Heart left ventricle (tissue), 13 donors: ENCODE results near the gene HEMGN.

ENCODE experiments used
- POLR2A ChIP-seq, 2 donors: fragments of 450-650 bp; IDR thresholded peaks; one replicate each; pipeline ENCODE4 v1.6.1; 2017; ENCODE audit warnings: antibody characterized with exemption in 2 of 2, mild to moderate bottlenecking in 2 of 2, moderate library complexity in 2 of 2
- TF ChIP-seq, protein P1 (sequence below), 12 donors: fragments of 200-600 bp; sonication (generic) in 4 of 12; IDR thresholded peaks; one replicate each; pipeline versions ENCODE4 v1.5.0 to v1.8.0; 2018 to 2022; ENCODE audit warnings: antibody characterized with exemption in 12 of 12, mild to moderate bottlenecking in 5 of 12
- donor health status: ischemic (EF 13 %, LVEDD 7.1; RV severe dilation, severe dysfunction).
- donor health status: DM: no; HTN: yes; CAD: no.
- donor health status: DM: no; HTN: no; CAD: no.
- donor health status: ischemic (EF 25% LVEDD 6.9; RV normal size, moderate dysfunction).
- donor health status: ischemic (EF 25% LVEDD 5.7; RV mildly dilated, moderate dysfunction).
- donor health status: ischemic (EF 35%, LVEDD 5.7; RV mildly dilated, moderate dysfunction).
- donor health status: nonischemic (EF 11% LVEDD 7.7; RV severe dilation, severe dysfunction).
- donor health status: DM: yes; HTN: yes; CAD: no.
- donor health status: PGD.
- donor health status: ischemic (EF 29% LVEDD 5.4; RV normal size, mild dysfunction).
- donor health status: nonischemic (EF 23%, LVEDD 6.1; RV moderate dilation, normal function).

DNA sequence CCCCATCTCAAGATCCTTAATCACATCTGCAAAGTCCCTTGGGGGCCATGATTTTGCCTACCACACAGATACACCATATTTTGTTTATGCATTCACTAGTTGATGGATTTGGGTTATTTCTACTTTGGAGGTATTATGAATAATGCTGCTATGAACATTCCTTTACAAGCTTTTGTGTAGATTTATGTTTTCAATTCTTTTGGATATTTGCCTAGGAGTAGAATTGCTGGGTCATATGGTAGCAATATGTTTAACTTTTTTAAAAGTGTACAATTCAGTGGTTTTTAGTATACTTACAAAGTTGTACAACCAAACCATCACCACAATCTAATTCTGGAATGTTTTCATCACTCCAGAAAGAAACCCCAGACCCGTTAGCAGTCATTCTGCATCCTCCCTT is 37.4 kb upstream of the HEMGN start:
- TF ChIP-seq, protein P1, sequence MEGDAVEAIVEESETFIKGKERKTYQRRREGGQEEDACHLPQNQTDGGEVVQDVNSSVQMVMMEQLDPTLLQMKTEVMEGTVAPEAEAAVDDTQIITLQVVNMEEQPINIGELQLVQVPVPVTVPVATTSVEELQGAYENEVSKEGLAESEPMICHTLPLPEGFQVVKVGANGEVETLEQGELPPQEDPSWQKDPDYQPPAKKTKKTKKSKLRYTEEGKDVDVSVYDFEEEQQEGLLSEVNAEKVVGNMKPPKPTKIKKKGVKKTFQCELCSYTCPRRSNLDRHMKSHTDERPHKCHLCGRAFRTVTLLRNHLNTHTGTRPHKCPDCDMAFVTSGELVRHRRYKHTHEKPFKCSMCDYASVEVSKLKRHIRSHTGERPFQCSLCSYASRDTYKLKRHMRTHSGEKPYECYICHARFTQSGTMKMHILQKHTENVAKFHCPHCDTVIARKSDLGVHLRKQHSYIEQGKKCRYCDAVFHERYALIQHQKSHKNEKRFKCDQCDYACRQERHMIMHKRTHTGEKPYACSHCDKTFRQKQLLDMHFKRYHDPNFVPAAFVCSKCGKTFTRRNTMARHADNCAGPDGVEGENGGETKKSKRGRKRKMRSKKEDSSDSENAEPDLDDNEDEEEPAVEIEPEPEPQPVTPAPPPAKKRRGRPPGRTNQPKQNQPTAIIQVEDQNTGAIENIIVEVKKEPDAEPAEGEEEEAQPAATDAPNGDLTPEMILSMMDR (IDR thresholded peaks at IDR 0.05): no peak
- TF ChIP-seq POLR2A (IDR thresholded peaks at IDR 0.05): no peak
